Measurements from ENCODE around the gene ERCC1. TPM values are rescaled to one million over a fixed set of nuclear protein-coding genes. Genes with fewer than 3 reads are reported as not detected.
A peak's percentile ranks its signal among the peaks of the same experiment; 100 is the strongest.

ERCC1 gene
- total and polyA plus RNA-seq, 2 of the 13 experiments (the other 11 are each of a cell fraction or from before 2014, with no cell fraction given): 40.0 to 66.4 TPM

- TF ChIP-seq, protein P1, sequence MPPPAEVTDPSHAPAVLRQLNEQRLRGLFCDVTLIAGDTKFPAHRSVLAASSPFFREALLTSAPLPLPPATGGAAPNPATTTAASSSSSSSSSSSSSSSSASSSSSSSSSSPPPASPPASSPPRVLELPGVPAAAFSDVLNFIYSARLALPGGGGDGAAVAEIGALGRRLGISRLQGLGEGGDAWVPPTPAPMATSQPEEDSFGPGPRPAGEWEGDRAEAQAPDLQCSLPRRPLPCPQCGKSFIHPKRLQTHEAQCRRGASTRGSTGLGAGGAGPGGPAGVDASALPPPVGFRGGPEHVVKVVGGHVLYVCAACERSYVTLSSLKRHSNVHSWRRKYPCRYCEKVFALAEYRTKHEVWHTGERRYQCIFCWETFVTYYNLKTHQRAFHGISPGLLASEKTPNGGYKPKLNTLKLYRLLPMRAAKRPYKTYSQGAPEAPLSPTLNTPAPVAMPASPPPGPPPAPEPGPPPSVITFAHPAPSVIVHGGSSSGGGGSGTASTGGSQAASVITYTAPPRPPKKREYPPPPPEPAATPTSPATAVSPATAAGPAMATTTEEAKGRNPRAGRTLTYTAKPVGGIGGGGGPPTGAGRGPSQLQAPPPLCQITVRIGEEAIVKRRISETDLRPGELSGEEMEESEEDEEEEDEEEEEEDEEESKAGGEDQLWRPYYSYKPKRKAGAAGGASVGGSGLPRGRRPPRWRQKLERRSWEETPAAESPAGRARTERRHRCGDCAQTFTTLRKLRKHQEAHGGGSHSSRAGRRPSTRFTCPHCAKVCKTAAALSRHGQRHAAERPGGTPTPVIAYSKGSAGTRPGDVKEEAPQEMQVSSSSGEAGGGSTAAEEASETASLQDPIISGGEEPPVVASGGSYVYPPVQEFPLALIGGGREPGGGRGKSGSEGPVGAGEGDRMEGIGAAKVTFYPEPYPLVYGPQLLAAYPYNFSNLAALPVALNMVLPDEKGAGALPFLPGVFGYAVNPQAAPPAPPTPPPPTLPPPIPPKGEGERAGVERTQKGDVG (CRISPR knock-in tag; IDR thresholded peaks at IDR 0.05; ENCODE audit: borderline replicate concordance): no peak
- TF ChIP-seq SOX13 (IDR thresholded peaks at IDR 0.05): no peak
- TF ChIP-seq SOX13 (CRISPR knock-in tag; conservative IDR thresholded peaks at IDR 0.05 in 1 of 2, IDR thresholded peaks at IDR 0.05 in 1 of 2): no peak
- TF ChIP-seq, protein P2, sequence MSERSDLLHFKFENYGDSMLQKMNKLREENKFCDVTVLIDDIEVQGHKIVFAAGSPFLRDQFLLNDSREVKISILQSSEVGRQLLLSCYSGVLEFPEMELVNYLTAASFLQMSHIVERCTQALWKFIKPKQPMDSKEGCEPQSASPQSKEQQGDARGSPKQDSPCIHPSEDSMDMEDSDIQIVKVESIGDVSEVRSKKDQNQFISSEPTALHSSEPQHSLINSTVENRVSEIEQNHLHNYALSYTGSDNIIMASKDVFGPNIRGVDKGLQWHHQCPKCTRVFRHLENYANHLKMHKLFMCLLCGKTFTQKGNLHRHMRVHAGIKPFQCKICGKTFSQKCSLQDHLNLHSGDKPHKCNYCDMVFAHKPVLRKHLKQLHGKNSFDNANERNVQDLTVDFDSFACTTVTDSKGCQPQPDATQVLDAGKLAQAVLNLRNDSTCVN (CRISPR knock-in tag; IDR thresholded peaks at IDR 0.05; ENCODE audit: borderline replicate concordance): no peak
- TF ChIP-seq ZNF142 (CRISPR knock-in tag; IDR thresholded peaks at IDR 0.05): no peak
- TF ChIP-seq MTA1 (CRISPR knock-in tag; IDR thresholded peaks at IDR 0.05; ENCODE audit: borderline replicate concordance): no peak
- TF ChIP-seq SMC3 (IDR thresholded peaks at IDR 0.05; ENCODE audit: low read length): no peak
- TF ChIP-seq, protein P3, sequence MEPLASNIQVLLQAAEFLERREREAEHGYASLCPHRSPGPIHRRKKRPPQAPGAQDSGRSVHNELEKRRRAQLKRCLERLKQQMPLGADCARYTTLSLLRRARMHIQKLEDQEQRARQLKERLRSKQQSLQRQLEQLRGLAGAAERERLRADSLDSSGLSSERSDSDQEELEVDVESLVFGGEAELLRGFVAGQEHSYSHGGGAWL (CRISPR knock-in tag; IDR thresholded peaks at IDR 0.05): no peak
- TF ChIP-seq HMG20B (CRISPR knock-in tag; conservative IDR thresholded peaks at IDR 0.05): no peak
- TF ChIP-seq HOXA5 (CRISPR knock-in tag; IDR thresholded peaks at IDR 0.05): 0 out of 2 replicates have a peak, but pooled peaks have one; percentile 35
- no peak for TF ChIP-seq CHD4 (IDR thresholded peaks at IDR 0.05; ENCODE audit: borderline replicate concordance, low read length)
- TF ChIP-seq SOX6 (IDR thresholded peaks at IDR 0.05): no peak
- no peak for TF ChIP-seq SOX6 (CRISPR knock-in tag; IDR thresholded peaks at IDR 0.05)
- no peak for TF ChIP-seq ZBTB1 (CRISPR knock-in tag; IDR thresholded peaks at IDR 0.05; ENCODE audit: borderline replicate concordance)
- TF ChIP-seq ETV5 (CRISPR knock-in tag; IDR thresholded peaks at IDR 0.05; ENCODE audit: borderline replicate concordance): no peak
- no peak for TF ChIP-seq ZNF232 (CRISPR knock-in tag; IDR thresholded peaks at IDR 0.05; ENCODE audit: borderline replicate concordance)
- TF ChIP-seq MED13 (CRISPR knock-in tag; IDR thresholded peaks at IDR 0.05): no peak
- TF ChIP-seq, protein P4, sequence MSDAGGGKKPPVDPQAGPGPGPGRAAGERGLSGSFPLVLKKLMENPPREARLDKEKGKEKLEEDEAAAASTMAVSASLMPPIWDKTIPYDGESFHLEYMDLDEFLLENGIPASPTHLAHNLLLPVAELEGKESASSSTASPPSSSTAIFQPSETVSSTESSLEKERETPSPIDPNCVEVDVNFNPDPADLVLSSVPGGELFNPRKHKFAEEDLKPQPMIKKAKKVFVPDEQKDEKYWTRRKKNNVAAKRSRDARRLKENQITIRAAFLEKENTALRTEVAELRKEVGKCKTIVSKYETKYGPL (CRISPR knock-in tag; IDR thresholded peaks at IDR 0.05): no peak
- no peak for TF ChIP-seq NR3C1 (CRISPR knock-in tag; IDR thresholded peaks at IDR 0.05)
These were observed 45.0 kb upstream of the ERCC1 start (continued) for GRCh38 chr19:45468803-45469131.
